ENCODE measurements around the gene MYBPHL.

Gene MYBPHL

DNA sequence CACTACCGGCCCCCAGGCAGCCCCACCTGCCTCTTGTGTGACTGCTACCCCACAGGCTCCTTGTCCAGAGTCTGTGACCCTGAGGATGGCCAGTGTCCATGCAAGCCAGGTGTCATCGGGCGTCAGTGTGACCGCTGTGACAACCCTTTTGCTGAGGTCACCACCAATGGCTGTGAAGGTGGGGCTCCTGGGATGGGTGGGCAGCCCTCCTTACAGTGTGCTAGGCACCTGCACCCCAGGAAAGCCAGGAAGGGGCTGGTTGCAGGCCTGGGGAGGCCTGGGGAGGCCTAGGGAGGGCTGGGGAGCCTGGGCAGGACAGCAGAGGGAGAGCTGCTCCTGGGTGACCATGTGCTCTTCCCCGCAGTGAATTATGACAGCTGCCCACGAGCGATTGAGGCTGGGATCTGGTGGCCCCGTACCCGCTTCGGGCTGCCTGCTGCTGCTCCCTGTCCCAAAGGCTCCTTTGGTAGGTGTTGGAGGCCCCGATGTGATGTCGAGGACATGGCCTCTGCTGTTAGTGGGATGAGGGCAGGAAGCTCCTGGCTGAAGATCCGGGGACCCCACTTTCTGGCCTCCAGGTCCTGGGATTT lies 41.0 kb downstream of the MYBPHL start:
- DNase-seq (ENCODE audit: low spot score), result no peak

GRCh38 chr1:109265016-109265415 lies 41.8 kb downstream of the MYBPHL start:
- no peak for DNase-seq (ENCODE audit: low spot score)

- DNase-seq (ENCODE audit: low spot score), result no peak
Observed at GRCh38 chr1:109264379-109264755, 42.4 kb downstream of the MYBPHL start.

DNA sequence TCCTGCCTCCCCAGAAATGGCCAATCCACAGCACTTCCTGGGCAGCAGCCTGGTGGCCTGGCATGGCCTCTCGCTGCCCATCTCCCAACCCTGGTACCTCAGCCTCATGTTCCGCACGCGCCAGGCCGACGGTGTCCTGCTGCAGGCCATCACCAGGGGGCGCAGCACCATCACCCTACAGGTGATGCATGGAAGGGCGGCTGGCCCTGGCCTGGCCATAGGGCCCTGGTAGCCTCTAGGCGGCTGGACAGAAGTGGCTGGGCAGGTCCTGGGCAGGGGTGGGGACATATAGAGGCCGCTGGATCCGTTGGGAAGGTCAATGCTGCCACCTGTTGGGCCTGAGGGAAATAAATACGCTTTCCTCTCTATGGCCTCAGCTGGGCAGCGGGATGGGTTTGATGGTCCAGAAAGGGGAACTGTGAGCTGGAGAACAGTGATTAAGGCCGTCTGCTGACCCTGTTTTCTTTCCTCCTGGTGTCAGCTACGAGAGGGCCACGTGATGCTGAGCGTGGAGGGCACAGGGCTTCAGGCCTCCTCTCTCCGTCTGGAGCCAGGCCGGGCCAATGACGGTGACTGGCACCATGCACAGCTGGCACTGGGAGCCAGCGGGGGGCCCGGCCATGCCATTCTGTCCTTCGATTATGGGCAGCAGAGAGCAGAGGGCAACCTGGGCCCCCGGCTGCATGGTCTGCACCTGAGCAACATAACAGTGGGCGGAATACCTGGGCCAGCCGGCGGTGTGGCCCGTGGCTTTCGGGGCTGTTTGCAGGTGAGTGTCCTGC lies 43.0 kb downstream of the MYBPHL start:
- peak; percentile 97 for DNase-seq (ENCODE audit: low spot score)

DNA sequence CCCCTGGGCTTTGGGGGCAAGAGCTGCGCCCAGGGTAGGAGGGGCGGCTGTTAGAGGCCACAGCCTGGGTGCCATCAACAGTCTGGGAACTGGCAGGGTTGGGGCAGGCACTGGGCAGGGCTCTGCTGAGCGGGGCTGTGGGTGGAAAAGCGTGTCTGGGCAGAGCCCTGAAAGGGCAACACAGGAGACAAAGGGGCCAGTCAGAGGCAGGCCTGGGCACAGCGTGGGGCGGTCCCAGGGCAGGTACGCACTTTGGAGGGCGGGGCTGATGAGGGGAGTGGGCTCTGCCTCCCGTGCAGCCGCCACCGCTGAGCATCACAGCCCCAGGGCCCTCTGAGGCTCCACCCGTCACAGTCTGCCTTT lies 43.6 kb downstream of the MYBPHL start:
- DNase-seq (ENCODE audit: low spot score), result no peak

DNA sequence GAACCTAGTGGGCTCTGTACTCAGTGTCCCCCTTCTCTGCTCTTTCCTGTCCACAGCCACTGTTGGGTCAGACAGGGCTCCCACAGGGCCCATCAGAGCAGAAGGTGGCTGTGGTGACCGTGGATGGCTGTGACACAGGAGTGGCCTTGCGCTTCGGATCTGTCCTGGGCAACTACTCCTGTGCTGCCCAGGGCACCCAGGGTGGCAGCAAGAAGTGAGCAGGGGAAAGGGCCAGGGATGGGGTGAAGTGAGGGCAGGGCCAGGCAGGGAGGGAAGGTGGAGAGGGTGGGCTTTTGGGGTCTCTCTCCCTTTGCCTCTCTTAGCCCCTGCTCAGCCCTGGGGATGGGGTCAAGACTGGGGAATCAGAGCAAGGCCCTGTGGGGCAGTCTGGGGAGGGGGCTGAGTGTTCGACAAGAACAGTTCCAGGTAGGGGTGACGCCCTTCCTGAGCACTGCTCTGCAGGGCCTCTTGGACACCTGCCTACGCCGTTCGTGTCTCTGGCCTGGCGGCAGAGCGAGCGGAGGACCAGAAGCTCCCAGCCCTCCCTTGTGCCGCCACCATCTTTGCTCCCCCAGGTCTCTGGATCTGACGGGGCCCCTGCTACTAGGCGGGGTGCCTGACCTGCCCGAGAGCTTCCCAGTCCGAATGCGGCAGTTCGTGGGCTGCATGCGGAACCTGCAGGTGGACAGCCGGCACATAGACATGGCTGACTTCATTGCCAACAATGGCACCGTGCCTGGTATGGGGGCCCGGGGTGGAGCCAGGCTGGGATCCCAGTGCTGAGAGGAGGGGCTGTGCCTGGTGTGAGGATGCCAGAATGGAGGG lies 44.4 kb downstream of the MYBPHL start:
- no peak for DNase-seq (ENCODE audit: low spot score)

GRCh38 chr1:109261578-109261977 lies 45.2 kb downstream of the MYBPHL start:
- no peak for DNase-seq (ENCODE audit: low spot score)

DNA sequence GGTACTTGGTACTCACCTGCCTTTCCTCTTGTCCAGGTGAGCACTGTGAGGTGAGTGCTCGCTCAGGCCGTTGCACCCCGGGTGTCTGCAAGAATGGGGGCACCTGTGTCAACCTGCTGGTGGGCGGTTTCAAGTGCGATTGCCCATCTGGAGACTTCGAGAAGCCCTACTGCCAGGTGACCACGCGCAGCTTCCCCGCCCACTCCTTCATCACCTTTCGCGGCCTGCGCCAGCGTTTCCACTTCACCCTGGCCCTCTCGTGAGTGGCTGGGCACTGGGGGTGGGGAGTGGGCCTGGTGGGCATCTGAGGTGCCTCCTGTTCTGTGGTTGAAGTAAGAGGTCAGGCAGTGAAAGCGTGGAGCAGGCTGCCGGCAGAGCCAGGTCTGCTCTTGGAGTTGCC lies 45.8 kb downstream of the MYBPHL start:
- DNase-seq (ENCODE audit: low spot score), result no peak

DNA sequence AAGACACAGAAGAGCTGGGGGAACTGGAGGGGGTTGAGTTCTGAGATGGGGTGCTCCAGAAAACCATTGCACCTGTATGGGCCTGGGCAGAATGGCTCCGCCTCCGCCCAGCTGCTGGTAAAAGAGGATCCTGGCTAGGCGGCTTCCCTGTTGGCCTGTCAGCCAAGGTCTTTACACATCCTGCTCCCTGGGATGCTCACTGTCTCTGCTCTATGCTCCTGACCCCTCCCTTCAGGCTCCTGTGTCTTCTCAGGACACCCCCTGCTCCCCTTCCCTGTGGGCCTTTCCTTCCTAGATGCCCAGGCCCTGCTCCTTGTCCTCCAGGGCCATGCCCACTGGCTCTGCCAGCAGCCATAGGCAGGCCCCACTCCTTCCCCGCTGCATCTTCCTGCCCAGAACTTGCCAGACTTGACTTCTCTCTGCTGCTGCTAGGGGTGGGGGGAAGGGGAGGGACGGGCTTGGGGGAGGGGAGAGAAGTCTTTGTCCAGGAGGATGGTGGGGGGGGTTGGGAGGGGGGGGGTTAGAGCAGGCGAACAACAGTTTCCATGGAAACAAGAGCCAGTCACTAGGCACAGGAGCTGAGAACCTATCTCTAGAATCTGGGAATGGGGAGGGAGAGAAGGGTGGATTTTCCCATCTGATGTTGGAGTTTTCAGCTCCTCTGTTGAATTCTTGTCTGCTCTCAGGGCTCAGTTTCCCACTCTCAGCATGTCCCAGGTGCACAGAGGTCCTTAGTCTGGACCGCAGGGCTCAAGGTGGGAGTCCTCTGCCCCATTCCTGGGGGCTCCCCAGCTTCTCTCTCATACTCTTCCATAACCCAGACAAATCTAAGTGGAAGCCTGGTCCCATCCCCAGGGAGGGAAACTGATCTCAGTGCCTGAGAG lies 46.9 kb downstream of the MYBPHL start:
- no peak for DNase-seq (ENCODE audit: low spot score)

DNA sequence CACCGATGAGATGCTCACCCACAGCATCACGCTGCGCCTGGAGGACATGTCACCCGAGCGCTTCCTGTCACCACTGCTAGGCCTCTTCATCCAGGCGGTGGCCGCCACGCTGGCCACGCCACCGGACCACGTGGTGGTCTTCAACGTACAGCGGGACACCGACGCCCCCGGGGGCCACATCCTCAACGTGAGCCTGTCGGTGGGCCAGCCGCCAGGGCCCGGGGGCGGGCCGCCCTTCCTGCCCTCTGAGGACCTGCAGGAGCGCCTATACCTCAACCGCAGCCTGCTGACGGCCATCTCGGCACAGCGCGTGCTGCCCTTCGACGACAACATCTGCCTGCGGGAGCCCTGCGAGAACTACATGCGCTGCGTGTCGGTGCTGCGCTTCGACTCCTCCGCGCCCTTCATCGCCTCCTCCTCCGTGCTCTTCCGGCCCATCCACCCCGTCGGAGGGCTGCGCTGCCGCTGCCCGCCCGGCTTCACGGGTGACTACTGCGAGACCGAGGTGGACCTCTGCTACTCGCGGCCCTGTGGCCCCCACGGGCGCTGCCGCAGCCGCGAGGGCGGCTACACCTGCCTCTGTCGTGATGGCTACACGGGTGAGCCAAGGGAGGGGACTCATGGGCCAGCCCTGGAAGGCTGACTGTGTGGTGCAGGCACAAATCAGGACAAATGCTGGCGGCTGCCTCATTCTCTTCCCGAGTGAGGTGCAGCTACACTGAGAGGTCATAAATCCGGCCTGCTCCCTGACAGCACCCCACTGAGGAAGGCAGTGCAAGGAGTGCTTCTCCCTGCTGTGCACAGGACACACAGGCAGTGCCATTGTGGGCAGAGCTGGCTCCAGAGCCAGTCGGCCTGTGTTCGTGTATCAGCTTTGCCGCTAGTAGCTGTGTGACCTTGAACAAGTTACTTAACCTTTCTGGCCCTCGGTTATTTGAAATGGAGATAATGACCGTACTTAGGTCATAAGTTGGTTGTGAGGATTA lies 48.0 kb downstream of the MYBPHL start:
- no peak for DNase-seq (ENCODE audit: low spot score)

DNA sequence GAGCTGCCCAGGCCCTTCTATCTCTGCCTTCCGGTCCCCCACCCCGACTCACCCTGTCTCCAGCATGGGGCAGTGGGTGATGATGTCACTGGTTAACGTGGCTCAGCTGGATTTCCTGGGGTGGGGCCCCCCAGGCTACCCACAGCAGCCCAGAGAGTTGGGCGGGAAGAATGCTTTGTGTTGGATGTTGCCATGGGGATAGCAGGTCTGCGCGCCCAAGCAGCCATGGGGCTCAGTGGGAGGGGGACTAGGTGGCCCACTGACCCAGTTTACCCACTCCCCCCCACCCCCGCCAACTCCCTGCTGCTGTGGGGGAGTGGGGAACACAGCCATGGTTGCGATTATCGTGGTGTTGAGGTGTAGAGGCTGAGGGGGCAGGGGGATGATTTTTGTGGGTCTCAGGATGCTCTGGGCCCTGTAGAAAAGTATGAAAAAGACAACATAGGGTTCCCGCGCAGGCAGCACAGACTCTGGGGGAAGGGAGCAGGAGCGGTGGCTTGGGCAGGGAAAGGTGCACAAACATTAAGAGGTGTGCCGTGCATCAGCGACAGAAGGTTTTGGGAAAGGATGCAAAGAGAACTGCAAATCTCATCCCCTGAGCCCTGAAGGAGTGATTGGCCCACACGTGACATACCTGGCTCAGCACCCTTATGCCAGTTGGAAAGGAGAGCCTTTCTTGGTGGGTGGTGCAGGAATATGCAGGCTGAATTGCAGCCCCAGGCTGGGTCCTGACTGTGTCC lies 49.0 kb downstream of the MYBPHL start:
- DNase-seq (ENCODE audit: low spot score), result no peak

DNA sequence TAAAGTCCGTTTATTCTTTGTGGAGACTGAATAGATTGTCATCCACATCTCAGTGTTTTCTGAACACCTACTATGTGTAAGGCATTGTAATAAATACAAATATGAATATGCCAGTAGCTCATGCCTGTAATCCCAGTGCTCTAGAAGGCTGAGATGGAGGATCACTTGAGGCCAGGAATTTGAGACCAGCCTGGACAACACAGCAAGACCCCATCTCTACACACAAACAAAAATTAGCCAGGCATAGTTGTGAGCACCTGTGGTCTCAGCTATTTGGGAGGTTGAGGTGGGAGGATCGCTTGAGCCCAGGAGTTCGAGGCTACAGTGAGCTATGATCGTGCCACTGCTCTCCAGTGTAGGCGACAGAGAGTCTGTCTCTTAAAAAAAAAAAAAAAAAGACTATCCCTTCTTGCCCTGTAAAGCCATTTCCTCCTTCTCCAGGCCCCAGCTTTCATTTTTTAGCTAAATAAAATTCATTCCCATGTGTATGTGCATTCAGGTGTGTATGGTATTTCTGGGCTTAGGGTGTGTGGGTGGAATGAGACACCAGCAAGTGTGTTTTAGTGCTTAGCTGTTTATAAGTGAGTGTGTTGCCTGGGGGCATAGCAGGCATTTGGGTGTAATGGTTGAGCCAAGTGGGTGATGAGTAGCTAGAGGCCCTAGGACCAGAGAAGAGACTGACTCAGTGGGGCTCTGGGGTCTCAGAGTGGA lies 49.7 kb downstream of the MYBPHL start:
- DNase-seq (ENCODE audit: low spot score), result no peak

DNA sequence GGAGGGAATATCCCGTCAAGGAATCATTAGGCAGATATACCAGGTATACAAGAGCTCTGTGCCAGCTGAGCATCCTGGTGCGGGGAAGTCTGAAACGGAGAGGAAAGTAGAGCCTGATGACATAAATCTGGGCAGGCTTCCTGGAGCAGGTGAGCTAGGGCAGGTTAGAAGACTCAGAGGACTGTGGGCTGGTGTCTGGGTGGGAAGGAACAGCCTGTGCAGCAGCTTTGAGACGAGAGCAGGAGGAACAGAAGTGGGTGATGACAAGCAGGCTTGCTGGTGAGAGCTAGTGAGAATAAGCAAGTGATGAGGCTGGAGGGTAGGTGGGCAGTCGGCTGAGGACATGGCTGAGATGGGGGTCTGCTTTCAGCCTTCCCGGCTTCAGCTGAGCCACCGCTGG lies 50.7 kb downstream of the MYBPHL start:
- DNase-seq (ENCODE audit: low spot score), result no peak

DNA sequence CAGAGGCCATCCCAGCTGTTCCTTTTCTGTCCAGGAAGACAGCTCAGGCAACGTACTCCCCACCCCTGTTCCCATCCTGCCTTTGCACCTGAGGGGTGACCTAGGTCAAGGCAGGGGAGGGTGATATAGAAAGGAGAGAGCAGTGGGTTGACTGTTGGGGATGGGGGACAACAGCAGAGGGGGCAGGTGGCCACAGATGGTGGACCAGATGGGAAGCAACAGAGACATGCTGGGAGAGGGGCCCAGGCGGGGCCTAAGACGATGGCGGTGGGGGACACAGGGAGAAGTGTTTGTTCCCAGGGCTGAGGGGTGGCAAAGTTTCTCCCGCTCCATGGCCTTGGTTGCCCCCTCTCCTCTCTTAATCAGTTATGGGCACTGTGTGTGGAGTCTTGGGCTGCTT lies 51.1 kb downstream of the MYBPHL start:
- DNase-seq (ENCODE audit: low spot score), result no peak

DNA sequence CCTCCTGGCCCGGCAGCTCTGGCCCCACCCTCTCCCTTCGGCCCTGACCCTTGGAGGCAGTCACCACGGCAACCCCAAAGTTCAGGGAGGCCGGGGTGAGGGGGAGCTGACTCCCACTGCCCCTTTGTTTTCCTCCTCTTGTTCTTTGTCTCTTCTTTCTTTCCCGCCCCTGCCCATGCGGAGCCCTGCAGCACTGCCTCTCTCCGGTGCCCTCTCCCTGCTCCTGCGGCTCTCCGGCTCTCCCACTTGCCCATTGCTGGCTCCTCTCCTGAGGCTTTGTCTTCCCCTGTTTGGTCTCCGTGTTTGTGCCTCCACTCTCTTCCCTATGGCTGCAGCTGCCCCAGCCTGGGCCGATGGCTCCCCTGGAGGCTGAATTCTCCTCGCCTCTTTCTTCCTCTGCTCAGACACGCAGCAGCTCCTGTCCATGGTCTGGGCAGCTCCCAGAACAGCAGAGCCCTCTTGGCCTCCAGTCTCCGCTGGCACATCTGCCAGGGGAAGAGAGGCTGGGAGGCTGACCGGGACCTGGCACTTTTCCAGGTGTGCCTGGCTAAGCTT lies 51.6 kb downstream of the MYBPHL start:
- no peak for DNase-seq (ENCODE audit: low spot score)

- no peak for DNase-seq (ENCODE audit: low spot score)
Observed at GRCh38 chr1:109254621-109255096, 52.2 kb downstream of the MYBPHL start.

GRCh38 chr1:109253803-109254620 lies 52.8 kb downstream of the MYBPHL start:
- DNase-seq (ENCODE audit: low spot score), result no peak

All from pons (tissue), 1 donor.